H1 (cell line): ENCODE measurements around the gene ALKBH7. TPM values are rescaled to one million over a fixed set of nuclear protein-coding genes. Genes with fewer than 3 reads are reported as not detected.

Source experiments
- CTCF ChIA-PET: fragments of 300-600 bp; sonication (Branson Sonifier 250); formaldehyde crosslinking; loops from one replicate; lab custom pipeline; 2021; ENCODE audit not compliant: partially characterized antibody; lab: Charles Lee
- POLR2A ChIA-PET: fragments of 300-600 bp; sonication (Branson Sonifier 250); formaldehyde crosslinking; loops from one replicate; lab custom pipeline; 2021; ENCODE audit warnings: inconsistent platforms; ENCODE audit not compliant: partially characterized antibody; lab: Charles Lee
- DNase-seq, 2 experiments: peaks; one replicate each; pipeline versions ENCODE4 v3.0.0 to v3.0.0-alpha.2; 2010 to 2022; ENCODE audit warnings: low spot score in 2 of 2, low read depth in 1 of 2, mixed read lengths in 1 of 2
- FAIRE-seq: peaks from 2 replicates; lab custom pipeline; 2011; peaks lifted over from hg19 to GRCh38; lab: Jason Lieb, UNC
- H2AFZ ChIP-seq: 2 replicates; pipeline ENCODE4 v1.8.1; 2012; ENCODE audit warnings: low read length, inconsistent platforms
- H2AK5ac ChIP-seq: 2 replicates; pipeline ENCODE4 v1.6.1; 2013; ENCODE audit warnings: low read depth, low read length
- H2BK120ac ChIP-seq: replicated peaks from 2 replicates; pipeline ENCODE3; 2013; ENCODE audit warnings: low read depth, low read length, inconsistent platforms
- H2BK12ac ChIP-seq: 2 replicates; pipeline ENCODE4 v1.6.1; 2013; ENCODE audit warnings: low read depth, low read length
- H2BK15ac ChIP-seq: 2 replicates; pipeline ENCODE4 v1.6.1; 2013; ENCODE audit warnings: low read length
- H2BK20ac ChIP-seq: 2 replicates; pipeline ENCODE4 v1.6.1; 2013; ENCODE audit warnings: low read length
- H2BK5ac ChIP-seq: 2 replicates; pipeline ENCODE4 v1.6.1; 2013; ENCODE audit warnings: low read depth, low read length
- H3K14ac ChIP-seq: 2 replicates; pipeline ENCODE4 v1.6.1; 2013; ENCODE audit warnings: inconsistent platforms; ENCODE audit not compliant: insufficient read length
- H3K18ac ChIP-seq: 2 replicates; pipeline ENCODE4 v1.6.1; 2013; ENCODE audit warnings: low read length; ENCODE audit errors: extremely low read depth
- H3K23ac ChIP-seq: 2 replicates; pipeline ENCODE4 v1.6.1; 2013; ENCODE audit warnings: inconsistent platforms; ENCODE audit not compliant: insufficient read length
- H3K23me2 ChIP-seq: 2 replicates; pipeline ENCODE4 v1.6.1; 2013; ENCODE audit warnings: low read depth, low read length
- H3K27ac ChIP-seq: 2 replicates; pipeline ENCODE4 v1.6.1; 2011; ENCODE audit warnings: low read depth, low read length, inconsistent platforms
- H3K27me3 ChIP-seq, 4 experiments: replicated peaks in 1 of 4; 1 replicate in 1 of 4; 2 replicates in 3 of 4; pipeline versions ENCODE4 v1.6.1 to v1.8.1; 2011 to 2013; ENCODE audit warnings: low read length in 3 of 4, mild to moderate bottlenecking in 3 of 4, inconsistent platforms in 2 of 4, mixed read lengths in 2 of 4, moderate library complexity in 1 of 4; ENCODE audit not compliant: control insufficient read depth in 3 of 4, insufficient read depth in 3 of 4; ENCODE audit errors: extremely low read depth in 1 of 4
- H3K36me3 ChIP-seq, 4 experiments: 2 replicates each; pipeline versions ENCODE4 v1.6.1 to v1.8.1; 2011 to 2013; ENCODE audit warnings: mild to moderate bottlenecking in 4 of 4, low read length in 3 of 4, moderate library complexity in 2 of 4, control low read depth in 1 of 4, inconsistent platforms in 1 of 4; ENCODE audit not compliant: insufficient read depth in 4 of 4, control insufficient read depth in 2 of 4
- H3K4ac ChIP-seq: replicated peaks from 2 replicates; pipeline ENCODE3; 2013; ENCODE audit warnings: low read length, low read depth, mixed read lengths, inconsistent platforms; ENCODE audit not compliant: insufficient read length
- H3K4me1 ChIP-seq, 4 experiments: replicated peaks in 1 of 4; 1 replicate in 1 of 4; 2 replicates in 3 of 4; pipeline versions ENCODE4 v1.6.1 to v1.8.1; 2011 to 2013; ENCODE audit warnings: low read length in 3 of 4, inconsistent platforms in 2 of 4, mixed read lengths in 1 of 4; ENCODE audit not compliant: insufficient read depth in 4 of 4, control insufficient read depth in 3 of 4
- H3K4me2 ChIP-seq, 2 experiments: 2 replicates each; pipeline versions ENCODE4 v1.6.1 to v1.8.1; 2011 to 2013; ENCODE audit warnings: low read depth in 2 of 2, low read length in 2 of 2, control low read depth in 1 of 2, inconsistent platforms in 1 of 2, mild to moderate bottlenecking in 1 of 2; ENCODE audit not compliant: insufficient read depth in 1 of 2
- H3K4me3 ChIP-seq, 4 experiments: fragments of 200-600, 300-600 bp in 1 of 4; sonication (generic), shearing (Covaris generic), sonication (Bioruptor Twin) in 1 of 4; 2 replicates each; pipeline versions ENCODE4 v1.5.1 to v1.8.1; 2011 to 2016; ENCODE audit warnings: low read length in 4 of 4, low read depth in 3 of 4, control low read depth in 2 of 4, inconsistent platforms in 2 of 4, mild to moderate bottlenecking in 2 of 4, mixed read lengths in 1 of 4, moderate library complexity in 1 of 4; ENCODE audit not compliant: insufficient read depth in 2 of 4; ENCODE audit errors: extremely low read depth in 1 of 4
- H3K56ac ChIP-seq: replicated peaks from 2 replicates; pipeline ENCODE3; 2013; ENCODE audit warnings: low read depth, mild to moderate bottlenecking, mixed read lengths, low read length, inconsistent platforms; ENCODE audit not compliant: insufficient read length
- H3K79me1 ChIP-seq: 2 replicates; pipeline ENCODE4 v1.6.1; 2013; ENCODE audit warnings: low read depth, low read length, control low read depth
- H3K79me2 ChIP-seq, 2 experiments: 2 replicates each; pipeline versions ENCODE4 v1.6.1 to v1.8.1; 2012 to 2013; ENCODE audit warnings: low read length in 2 of 2, mild to moderate bottlenecking in 2 of 2, inconsistent platforms in 1 of 2; ENCODE audit not compliant: insufficient read depth in 2 of 2, control insufficient read depth in 1 of 2
- H3K9ac ChIP-seq, 4 experiments: replicated peaks in 1 of 4; 1 replicate in 1 of 4; 2 replicates in 3 of 4; pipeline versions ENCODE4 v1.6.1 to v1.8.1; 2011 to 2013; ENCODE audit warnings: low read depth in 3 of 4, low read length in 3 of 4, control low read depth in 2 of 4, mild to moderate bottlenecking in 2 of 4, moderate library complexity in 2 of 4, inconsistent platforms in 1 of 4; ENCODE audit errors: extremely low read depth in 1 of 4
- H3K9me3 ChIP-seq, 2 experiments: 2 replicates each; pipeline versions ENCODE4 v1.6.1 to v1.8.1; 2012 to 2013; ENCODE audit warnings: mild to moderate bottlenecking in 2 of 2, moderate library complexity in 2 of 2, control low read depth in 1 of 2, inconsistent platforms in 1 of 2, low read depth in 1 of 2, low read length in 1 of 2, mixed read lengths in 1 of 2; ENCODE audit not compliant: insufficient read depth in 2 of 2
- H4K20me1 ChIP-seq, 2 experiments: replicated peaks in 1 of 2; 2 replicates each; pipeline versions ENCODE3 to v1.8.1; 2011 to 2013; ENCODE audit warnings: inconsistent platforms in 2 of 2, low read length in 2 of 2, mild to moderate bottlenecking in 1 of 2; ENCODE audit not compliant: insufficient read depth in 2 of 2, control insufficient read depth in 1 of 2
- H4K5ac ChIP-seq: 2 replicates; pipeline ENCODE4 v1.6.1; 2013; ENCODE audit warnings: low read length, low read depth, mixed read lengths, inconsistent platforms; ENCODE audit not compliant: insufficient read length
- H4K8ac ChIP-seq: 2 replicates; pipeline ENCODE4 v1.8.0; 2013; ENCODE audit warnings: mild to moderate bottlenecking, moderate library complexity, low read length, inconsistent platforms; ENCODE audit not compliant: insufficient read depth; ENCODE audit errors: extremely low read depth
- H4K91ac ChIP-seq: replicated peaks from 2 replicates; pipeline ENCODE3; 2013; ENCODE audit warnings: low read length, mixed read lengths, inconsistent platforms; ENCODE audit not compliant: insufficient read length
- BRCA1 ChIP-seq: IDR thresholded peaks from 2 replicates; pipeline ENCODE4 v1.6.1; 2012; ENCODE audit warnings: low read depth, low read length, improper control_type of control experiment
- CBX5 ChIP-seq: fragments of 300-800, 300-1000 bp; sonication (generic); IDR thresholded peaks from 2 replicates; pipeline ENCODE4 v1.7.1; 2016; ENCODE audit warnings: antibody characterized with exemption, low read length, low read depth
- WGBS, 2 experiments: shearing (Covaris generic) in 1 of 2; methylation state at CpG; one replicate each; pipeline versions ENCODE4 v1.1.6 to v1.1.7; 2013 to 2015; ENCODE audit warnings: low lambda C conversion rate in 2 of 2, mixed read lengths in 2 of 2, inconsistent platforms in 1 of 2, low coverage in 1 of 2, missing lambda C conversion rate in 1 of 2; ENCODE audit not compliant: insufficient replicate concordance in 2 of 2, insufficient coverage in 1 of 2, insufficient read length in 1 of 2; ENCODE audit errors: extremely low coverage in 1 of 2, missing lambda C conversion rate in 1 of 2; 5-methylcytosine and 5-hydroxymethylcytosine counted together
- polyA plus RNA-seq, 7 experiments: library from polyadenylated mRNA; depleted of rRNA in 3 of 7; stranded (reverse) in 5 of 7; unstranded in 2 of 7; fragments of >200 nt in 5 of 7; fragments of 200-250 nt in 2 of 7; gene quantifications; 1 replicate in 5 of 7; 2 replicates in 1 of 7; 4 replicates in 1 of 7; pipeline versions ENCODE4 v1.2.1 to v1.2.3, GENCODE V29; 2011 to 2013; ENCODE audit warnings: missing spikeins in 2 of 7, mixed read lengths in 2 of 7
- total RNA-seq: library from RNA; stranded (reverse); fragmentation: NEBNext Ultra II Directional; extraction: Animal tissue kit (Norgen Biotek cat#: 25700); gene quantifications from 2 replicates; pipeline ENCODE4 v1.2.1, GENCODE V29; 2021

Gene ALKBH7
- total and polyA plus RNA-seq, 2 of the 8 experiments (the other 6 are each of a cell fraction or from before 2014, with no cell fraction given): 66.3 to 100 TPM

GRCh38 chr19:6350688-6351087 is 21.9 kb upstream of the ALKBH7 start:
- Histone ChIP-seq H4K8ac (no peak overlapping the region), H2BK20ac (no peak overlapping the region), H3K4me1 (no peaks in the 10 kb centered on the region), H3K9me3 (peaks cover 0 to 19% of the 10 kb centered on the region in 2 experiments; a peak in 3 of 4 replicates), H3K14ac (no peak overlapping the region), H3K56ac (no peak overlapping the region), H4K20me1 (no peaks in the 10 kb centered on the region), H4K5ac (no peak overlapping the region), H2BK120ac (no peak overlapping the region), H3K79me2 (no peaks in the 10 kb centered on the region), H2BK15ac (no peak overlapping the region), H3K79me1 (no peaks in the 10 kb centered on the region), H3K4me2 (no peak overlapping the region), H3K36me3 (no peaks in the 10 kb centered on the region), H4K91ac (no peak overlapping the region), H2AFZ (no peak overlapping the region), H3K23ac (no peak overlapping the region), H3K9ac (no peak overlapping the region), H3K4me3 (no peak overlapping the region)
- POLR2A ChIA-PET: no interaction called here
- 85% methylated on average over 2 of the region's 2 CpGs; no CpG with 5 or more reads in 1 of the 2 experiments for WGBS, 2 experiments
- no peak for TF ChIP-seq CBX5
- no peak for TF ChIP-seq BRCA1
- TF ChIP-seq, all 59 proteins: peak for 0
- H2BK5ac ChIP-seq: no peak overlapping the region
- FAIRE-seq (no peak), DNase-seq (no peak)
- H2AK5ac ChIP-seq: no peak overlapping the region
- H3K18ac ChIP-seq: no peak overlapping the region
- no peak overlapping the region for H3K27ac ChIP-seq
- no peaks in the 10 kb centered on the region for H3K27me3 ChIP-seq
- no peak overlapping the region for H3K4ac ChIP-seq
- no peak overlapping the region for H2BK12ac ChIP-seq
- peaks cover 2% of the 10 kb centered on the region; the same call in 1 of the 2 replicates for H3K23me2 ChIP-seq
- CTCF ChIA-PET: no interaction called here
